MCF 10A (cell line): ENCODE measurements around the gene KRTAP4-3. TPM values are rescaled to one million over a fixed set of nuclear protein-coding genes. Genes with fewer than 3 reads are reported as not detected.
"Not testable (repeated sequence)": the region's sequence is repeated elsewhere in the genome, so short reads cannot be mapped to it uniquely, and the experiment has no call there.

ENCODE experiments used
- BruUV-seq: library from RNA; stranded (reverse); fragments of 400-500 nt; replicated peaks from 2 replicates; lab custom pipeline; 2021; lab: Mats Ljungman, UMichigan
- CTCF ChIA-PET: fragments of 300-600 bp; sonication (Branson Sonifier 250); formaldehyde crosslinking; extraction: SDS; loops from one replicate; lab custom pipeline; 2021; ENCODE audit warnings: antibody characterized with exemption, inconsistent platforms; lab: Yijun Ruan, JAX
- POLR2A ChIA-PET: fragments of 300-600, 350-650 bp; sonication (Branson Sonifier 250); formaldehyde crosslinking; extraction: SDS; loops from one replicate; lab custom pipeline; 2020; ENCODE audit warnings: antibody characterized with exemption, inconsistent platforms; lab: Yijun Ruan, JAX
- DNase-seq: peaks from one replicate; pipeline ENCODE4 v3.0.0-alpha.2; 2018; ENCODE audit not compliant: unreplicated experiment
- H3K27ac Mint-ChIP-seq: one replicate; pipeline ENCODE4 v1.8.0; 2022; ENCODE audit warnings: mild to moderate bottlenecking, low read depth, mixed read lengths; ENCODE audit not compliant: unreplicated experiment
- H3K27me3 Mint-ChIP-seq: one replicate; pipeline ENCODE4 v1.8.0; 2022; ENCODE audit warnings: mixed read lengths; ENCODE audit not compliant: insufficient read depth, unreplicated experiment
- H3K36me3 Mint-ChIP-seq: one replicate; pipeline ENCODE4 v1.8.0; 2022; ENCODE audit warnings: mild to moderate bottlenecking, moderate library complexity, mixed read lengths; ENCODE audit not compliant: insufficient read depth, unreplicated experiment
- H3K4me1 Mint-ChIP-seq: one replicate; pipeline ENCODE4 v1.8.0; 2022; ENCODE audit warnings: mixed read lengths; ENCODE audit not compliant: insufficient read depth, unreplicated experiment
- H3K4me3 Mint-ChIP-seq: one replicate; pipeline ENCODE4 v1.8.0; 2022; ENCODE audit warnings: mild to moderate bottlenecking, moderate library complexity, mixed read lengths; ENCODE audit not compliant: unreplicated experiment
- H3K9me3 Mint-ChIP-seq: one replicate; pipeline ENCODE4 v1.8.0; 2022; ENCODE audit warnings: mixed read lengths; ENCODE audit not compliant: unreplicated experiment
- intact Hi-C: fragments of 100-400 bp; cut with micrococcal nuclease; formaldehyde crosslinking; loops from 2 replicates; pipeline ENCODE4 v1.14.1; 2022
- total RNA-seq: library from RNA; stranded (reverse); gene quantifications from 2 replicates; pipeline ENCODE4 v1.2.3, GENCODE V29; 2022
- TF ChIP-seq, protein P1 (sequence below): fragments of 200-600 bp; IDR thresholded peaks from one replicate; pipeline ENCODE4 v1.8.0; 2022; ENCODE audit warnings: antibody characterized with exemption, mild to moderate bottlenecking; ENCODE audit not compliant: unreplicated experiment

KRTAP4-3 gene
- total RNA-seq, 1 experiment from 2014 or later = not detected

DNA sequence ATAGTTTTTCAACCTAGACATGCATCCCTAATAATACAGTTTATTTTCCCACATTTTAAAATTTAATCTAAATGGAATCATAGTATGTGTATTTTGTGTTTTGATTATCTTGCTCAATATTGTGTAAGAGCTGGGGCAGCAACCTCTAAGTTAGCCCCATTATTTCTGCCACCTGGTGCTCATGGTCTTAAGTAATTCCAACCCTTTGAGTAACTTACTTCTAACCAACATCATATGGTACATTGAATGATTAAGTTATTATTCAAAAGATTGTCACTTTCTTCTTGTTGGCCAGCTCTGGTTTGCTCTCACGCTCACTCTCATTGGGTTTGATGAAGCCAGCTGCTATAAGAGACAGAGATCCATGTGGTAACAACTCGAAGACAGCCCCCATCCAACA, 3.9 kb upstream of the KRTAP4-3 start:
- Mint-ChIP-seq H3K27ac (no peak overlapping the region), H3K36me3 (no peaks in the 10 kb centered on the region), H3K9me3 (no peaks in the 10 kb centered on the region), H3K4me3 (no peak overlapping the region), H3K4me1 (no peaks in the 10 kb centered on the region), H3K27me3 (peaks cover 13% of the 10 kb centered on the region)
- TF ChIP-seq, protein P1, sequence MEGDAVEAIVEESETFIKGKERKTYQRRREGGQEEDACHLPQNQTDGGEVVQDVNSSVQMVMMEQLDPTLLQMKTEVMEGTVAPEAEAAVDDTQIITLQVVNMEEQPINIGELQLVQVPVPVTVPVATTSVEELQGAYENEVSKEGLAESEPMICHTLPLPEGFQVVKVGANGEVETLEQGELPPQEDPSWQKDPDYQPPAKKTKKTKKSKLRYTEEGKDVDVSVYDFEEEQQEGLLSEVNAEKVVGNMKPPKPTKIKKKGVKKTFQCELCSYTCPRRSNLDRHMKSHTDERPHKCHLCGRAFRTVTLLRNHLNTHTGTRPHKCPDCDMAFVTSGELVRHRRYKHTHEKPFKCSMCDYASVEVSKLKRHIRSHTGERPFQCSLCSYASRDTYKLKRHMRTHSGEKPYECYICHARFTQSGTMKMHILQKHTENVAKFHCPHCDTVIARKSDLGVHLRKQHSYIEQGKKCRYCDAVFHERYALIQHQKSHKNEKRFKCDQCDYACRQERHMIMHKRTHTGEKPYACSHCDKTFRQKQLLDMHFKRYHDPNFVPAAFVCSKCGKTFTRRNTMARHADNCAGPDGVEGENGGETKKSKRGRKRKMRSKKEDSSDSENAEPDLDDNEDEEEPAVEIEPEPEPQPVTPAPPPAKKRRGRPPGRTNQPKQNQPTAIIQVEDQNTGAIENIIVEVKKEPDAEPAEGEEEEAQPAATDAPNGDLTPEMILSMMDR = no peak
- no TSS peak for BruUV-seq
- DNase-seq = no peak
- intact Hi-C loops = no loop called here
- POLR2A ChIA-PET = interaction anchor here (1.0 kb wide), 1 partner anchor 262 kb away, joined by 5 read pairs; no protein-coding TSS in a partner anchor
- CTCF ChIA-PET = no interaction called here

DNA sequence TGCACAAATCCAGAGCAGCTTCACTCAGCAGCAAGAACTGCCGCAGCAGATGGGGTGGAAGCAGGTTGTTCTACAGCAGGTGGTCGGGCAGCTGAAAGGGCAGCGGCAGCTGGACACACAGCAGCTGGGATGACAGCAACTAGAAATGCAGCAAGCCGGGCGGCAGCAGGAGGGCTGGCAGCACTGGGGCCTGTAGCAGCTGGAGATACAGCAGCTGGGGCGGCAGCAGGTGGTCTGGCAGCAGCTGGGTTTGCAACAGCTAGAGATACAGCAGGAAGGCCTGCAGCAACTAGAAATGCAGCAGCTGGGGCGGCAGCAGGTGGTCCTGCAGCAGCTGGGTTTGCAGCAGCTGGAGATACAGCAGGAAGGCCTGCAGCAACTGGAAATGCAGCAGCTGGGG, 460 bp downstream of the KRTAP4-3 start:
- Mint-ChIP-seq H3K4me3 (no peak overlapping the region), H3K27ac (no peak overlapping the region), H3K4me1 (no peaks in the 10 kb centered on the region), H3K9me3 (no peaks in the 10 kb centered on the region), H3K36me3 (no peaks in the 10 kb centered on the region), H3K27me3 (no peaks in the 10 kb centered on the region)
- TF ChIP-seq, protein P1 = no peak
- DNase-seq = no peak
- ChIA-PET CTCF (no interaction called here), POLR2A (no interaction called here)
- intact Hi-C loops = no loop called here
- no TSS peak for BruUV-seq

DNA sequence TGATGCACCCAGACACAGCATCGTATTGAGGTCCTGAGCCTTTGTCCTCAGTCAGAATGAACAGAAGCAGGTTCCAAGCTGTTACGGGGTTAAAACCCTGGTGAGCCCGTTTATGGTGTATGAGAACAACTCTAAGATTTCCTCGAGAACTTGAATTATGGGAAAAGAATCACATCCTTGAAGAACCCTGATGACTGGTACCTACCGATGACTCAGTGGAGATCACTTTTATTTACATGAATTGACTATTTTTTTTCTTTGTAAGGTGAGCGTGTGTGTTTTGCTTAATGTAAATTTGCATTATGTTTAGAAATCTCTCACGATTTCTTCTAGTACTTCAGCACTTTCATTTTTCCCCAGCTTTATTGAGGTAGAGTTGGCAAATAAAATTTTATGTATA, 4.2 kb downstream of the KRTAP4-3 start:
- ChIA-PET CTCF (no interaction called here), POLR2A (no interaction called here)
- BruUV-seq = no TSS peak

DNA sequence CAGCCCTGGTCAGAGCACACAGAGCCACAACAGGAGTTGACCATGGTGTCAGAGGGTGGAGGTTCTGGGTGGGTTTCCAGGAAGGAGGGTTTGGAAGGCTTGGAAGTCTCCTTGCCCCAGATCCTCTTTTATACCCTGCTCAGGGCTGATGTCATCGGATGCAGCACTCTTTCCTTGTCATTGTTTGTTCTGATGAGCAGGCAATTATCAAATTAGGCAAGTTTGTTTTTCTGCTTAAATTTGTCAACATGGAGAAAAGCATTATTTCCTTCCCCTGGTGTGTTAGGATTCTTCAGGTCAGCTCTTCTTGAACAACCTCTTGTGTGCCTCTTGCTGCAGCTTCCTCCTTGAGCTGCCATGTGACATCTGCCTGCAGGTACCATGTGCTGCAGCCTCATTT, 7.4 kb downstream of the KRTAP4-3 start, which contains the start of gene KRTAP4-4:
Gene KRTAP4-4 (minus strand): TSS at position 101 of the 400 bp plus-strand sequence. CDS start 57 bp downstream, at position 44.
- Mint-ChIP-seq H3K27me3 (peaks cover 28% of the 10 kb centered on the region), H3K27ac (no peak within 1 kb of the TSS), H3K9me3 (no peaks in the 10 kb centered on the region), H3K4me3 (no peak within 1 kb of the TSS), H3K36me3 (no peaks in the 10 kb centered on the region), H3K4me1 (no peaks in the 10 kb centered on the region)
- ChIA-PET POLR2A (no interaction called here), CTCF (interaction anchor here (0.6 kb wide), 3 partner anchors 83 to 185 kb away, joined by 3 to 4 read pairs (median 3); no protein-coding TSS in a partner anchor)
- DNase-seq = no peak
- no TSS peak for BruUV-seq
- TF ChIP-seq, protein P1 = no peak
- intact Hi-C loops = no loop called here

More for the DNA sequence above, 4.2 kb downstream of the KRTAP4-3 start:
- Mint-ChIP-seq H3K9me3 (no peaks in the 10 kb centered on the region), H3K27ac (no peak overlapping the region), H3K36me3 (no peaks in the 10 kb centered on the region), H3K4me1 (no peaks in the 10 kb centered on the region), H3K27me3 (peaks cover 13% of the 10 kb centered on the region), H3K4me3 (no peak overlapping the region)
- intact Hi-C loops = no loop called here
- DNase-seq = no peak
- TF ChIP-seq, protein P1 = no peak

DNA sequence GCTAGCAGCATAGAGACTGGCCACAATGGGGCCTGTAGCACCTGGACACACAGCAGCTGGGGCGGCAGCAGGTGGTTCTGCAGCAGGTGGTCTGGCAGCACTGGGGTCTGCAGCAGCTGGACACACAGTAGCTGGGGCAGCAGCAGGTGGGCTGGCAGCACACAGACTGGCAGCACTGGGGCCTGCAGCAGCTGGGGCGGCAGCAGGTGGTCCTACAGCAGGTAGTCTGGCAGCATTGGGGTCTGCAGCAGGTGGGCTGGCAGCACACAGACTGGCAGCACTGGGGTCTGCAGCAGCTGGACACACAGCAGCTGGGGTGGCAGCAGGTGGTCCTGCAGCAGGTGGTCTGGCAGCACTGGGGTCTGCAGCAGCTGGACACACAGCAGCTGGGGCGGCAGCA, 7.8 kb downstream of the KRTAP4-3 start:
- intact Hi-C loops, H3K36me3 Mint-ChIP-seq, BruUV-seq, POLR2A ChIA-PET, H3K27ac Mint-ChIP-seq, H3K4me1 Mint-ChIP-seq, H3K4me3 Mint-ChIP-seq, H3K9me3 Mint-ChIP-seq, DNase-seq: not testable (repeated sequence)
- peaks cover 28% of the 10 kb centered on the region for H3K27me3 Mint-ChIP-seq
- CTCF ChIA-PET = interaction anchor here (0.6 kb wide), 3 partner anchors 82 to 303 kb away, joined by 3 to 4 read pairs (median 3); no protein-coding TSS in a partner anchor
